Measurements from ENCODE around the gene SEC23IP. TPM values are rescaled to one million over a fixed set of nuclear protein-coding genes. Genes with fewer than 3 reads are reported as not detected.
"Not testable (repeated sequence)": the region's sequence is repeated elsewhere in the genome, so short reads cannot be mapped to it uniquely, and the experiment has no call there.

The SEC23IP gene
- total RNA-seq, 2 donors from 2014 or later = 59.5 to 71.0 TPM

DNA sequence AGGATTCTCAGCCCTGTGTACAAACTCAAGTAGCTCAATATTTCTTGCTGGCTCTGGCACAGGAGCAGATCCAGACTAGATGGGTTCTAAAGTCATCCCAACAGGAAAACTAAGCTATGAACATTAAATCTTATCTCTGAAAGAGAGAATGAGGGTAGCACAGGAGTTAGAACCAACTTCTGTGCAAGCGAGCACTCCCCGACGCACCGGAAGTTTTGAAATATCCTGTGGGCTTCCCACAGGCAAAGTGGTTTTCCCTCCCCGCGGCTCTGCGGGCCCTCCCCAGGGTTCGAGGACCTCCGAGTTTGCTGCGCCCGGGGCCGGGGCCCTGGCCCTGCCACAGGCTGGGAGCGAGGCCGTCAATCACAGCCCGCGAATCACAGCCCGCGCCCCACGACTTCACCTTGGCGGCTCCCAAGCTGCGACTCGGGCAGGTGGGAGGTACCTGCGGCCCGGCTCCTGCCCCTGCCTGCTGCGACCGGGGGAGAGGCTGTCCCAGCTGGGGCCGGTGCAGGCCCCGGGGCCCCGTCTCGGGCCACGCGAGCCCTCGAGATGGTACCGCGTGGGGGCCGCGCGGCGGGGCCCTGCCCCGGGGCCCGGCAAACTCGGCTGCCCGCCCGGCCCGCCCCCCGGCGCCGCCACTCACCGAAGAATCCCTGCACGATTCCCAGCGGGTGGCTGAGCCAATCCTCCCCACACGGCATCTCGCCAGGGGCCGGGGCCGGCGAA, 20.5 kb upstream of the SEC23IP start:
- ATAC-seq (peak; percentile 46 to 49), DNase-seq (ENCODE audit: low spot score in 2 of 2) (peak; percentile 60 to 70)
- peaks cover 0 to 15% of the 10 kb centered on the region in 2 donors for H3K36me3 Mint-ChIP-seq
- H3K9me3 Mint-ChIP-seq = no peaks in the 10 kb centered on the region
- peak overlapping the region; percentile 65 to 85 for H3K27ac Mint-ChIP-seq

DNA sequence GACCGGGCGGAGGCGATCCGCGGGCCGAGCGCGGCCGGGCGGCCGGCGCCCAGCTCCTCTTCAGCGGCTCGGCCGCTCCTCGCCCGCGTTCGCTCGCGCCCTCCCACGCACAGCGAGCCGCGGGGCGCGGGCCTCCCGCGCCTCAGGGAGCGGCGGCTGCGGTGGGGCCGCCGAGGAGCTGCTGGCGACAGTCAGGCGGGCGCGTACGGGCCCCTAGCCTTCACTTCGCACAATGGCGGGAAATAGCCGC, 20.0 kb upstream of the SEC23IP start, which contains the start of gene MCMBP:
Gene MCMBP (minus strand): TSS at position 234 of the 250 bp plus-strand sequence. CDS start 259 bp downstream, outside the sequence.
- peak within 1 kb of the TSS; percentile 89 to 92 for H3K27ac Mint-ChIP-seq
- peaks cover 0 to 15% of the 10 kb centered on the region in 2 donors for H3K36me3 Mint-ChIP-seq
- no peaks in the 10 kb centered on the region for H3K9me3 Mint-ChIP-seq
- DNase-seq (ENCODE audit: low spot score in 2 of 2) (no peak), ATAC-seq (no peak)

DNA sequence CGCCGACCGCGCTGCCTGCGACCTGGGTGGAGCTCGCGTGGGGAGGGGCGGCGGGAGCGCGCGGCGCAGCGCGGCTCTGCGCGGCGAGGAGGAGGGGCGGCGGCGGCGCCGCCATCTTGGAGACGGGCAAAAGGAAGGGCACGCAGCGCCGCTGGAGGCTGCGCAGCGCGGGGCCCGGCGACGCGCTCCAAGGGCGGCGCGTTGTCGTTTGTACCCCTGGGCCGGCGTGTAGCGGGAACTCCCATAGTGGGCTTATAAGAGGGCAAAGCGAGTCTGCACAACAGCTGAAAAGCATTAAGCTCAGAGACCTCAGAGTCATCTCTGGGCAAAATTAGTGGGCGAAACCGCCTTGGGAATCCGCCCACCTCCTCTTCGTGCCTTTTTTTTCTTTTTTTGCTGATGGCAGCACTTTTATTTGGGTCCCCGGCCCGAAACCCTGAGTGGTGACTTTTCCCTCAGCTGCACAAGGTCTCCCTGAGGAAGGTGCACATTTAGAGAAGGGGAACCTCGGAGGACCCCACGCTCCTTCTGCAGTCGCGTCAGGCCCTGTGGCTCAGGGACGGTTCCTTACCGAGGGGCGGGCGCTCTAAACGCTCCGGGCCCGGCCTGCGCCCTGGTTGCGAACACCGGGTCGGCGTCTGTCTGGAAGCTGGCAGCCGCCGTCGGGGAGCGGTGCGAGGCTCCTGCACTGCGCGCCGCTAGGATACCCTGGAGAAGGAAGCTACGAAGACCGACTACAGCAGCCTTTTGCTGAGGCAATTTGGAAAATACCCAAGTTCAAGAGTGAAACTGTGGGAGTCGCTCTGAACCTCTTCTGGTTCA, 19.5 kb upstream of the SEC23IP start:
- Mint-ChIP-seq H3K36me3 (peaks cover 0 to 15% of the 10 kb centered on the region in 2 donors), H3K27ac (peak overlapping the region; percentile 89 to 92), H3K9me3 (no peaks in the 10 kb centered on the region)
- ATAC-seq = peak; percentile 92 to 95
- DNase-seq (ENCODE audit: low spot score in 2 of 2) = peak; percentile 87

GRCh38 chr10:119878524-119878923, 14.0 kb upstream of the SEC23IP start:
- no peaks in the 10 kb centered on the region for H3K9me3 Mint-ChIP-seq
- peaks cover 0 to 4% of the 10 kb centered on the region in 2 donors for H3K36me3 Mint-ChIP-seq
- H3K27ac Mint-ChIP-seq = no peak overlapping the region
- ATAC-seq (no peak), DNase-seq (ENCODE audit: low spot score in 2 of 2) (no peak)

DNA sequence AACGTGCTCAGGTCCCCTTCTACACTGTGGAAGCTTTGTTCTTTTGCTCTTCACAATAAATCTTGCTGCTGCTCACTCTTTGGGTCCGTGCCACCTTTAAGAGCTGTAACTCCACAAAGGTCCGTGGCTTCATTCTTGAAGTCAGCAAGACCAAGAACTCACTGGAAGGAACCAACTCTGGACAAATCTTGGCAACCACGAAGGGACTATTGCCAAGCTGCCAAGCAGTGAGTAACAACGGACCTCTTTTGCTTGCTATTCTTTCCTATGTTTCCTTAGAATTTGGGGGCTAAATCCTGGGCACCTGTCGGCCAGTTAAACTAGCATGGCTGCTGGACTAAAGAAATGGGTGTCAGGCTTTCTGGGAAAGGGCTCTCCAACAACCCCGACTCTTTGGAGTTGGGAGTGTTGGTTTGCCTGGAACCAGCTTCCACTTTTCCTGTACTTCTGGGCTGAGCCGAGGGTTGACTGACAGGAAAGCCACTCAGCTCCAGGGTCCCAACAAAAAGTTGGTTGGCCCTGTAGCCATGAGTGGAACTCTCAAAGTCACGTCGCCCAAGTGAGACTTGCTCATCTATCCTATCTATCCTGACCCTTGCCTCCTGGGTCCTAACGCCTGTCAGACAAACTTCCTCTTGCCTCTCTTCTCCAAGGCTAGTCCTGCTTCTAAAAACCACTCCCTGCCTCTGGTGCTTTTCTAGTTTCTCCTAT, 8.5 kb upstream of the SEC23IP start:
- not testable (repeated sequence) for H3K27ac Mint-ChIP-seq; DNase-seq (ENCODE audit: low spot score in 2 of 2); H3K9me3 Mint-ChIP-seq; H3K36me3 Mint-ChIP-seq; ATAC-seq

- H3K9me3 Mint-ChIP-seq; DNase-seq (ENCODE audit: low spot score in 2 of 2); ATAC-seq; H3K27ac Mint-ChIP-seq: not testable (repeated sequence)
- peaks cover 7 to 14% of the 10 kb centered on the region in 2 donors for H3K36me3 Mint-ChIP-seq
Measured at GRCh38 chr10:119886070-119886469, 6.5 kb upstream of the SEC23IP start.

DNA sequence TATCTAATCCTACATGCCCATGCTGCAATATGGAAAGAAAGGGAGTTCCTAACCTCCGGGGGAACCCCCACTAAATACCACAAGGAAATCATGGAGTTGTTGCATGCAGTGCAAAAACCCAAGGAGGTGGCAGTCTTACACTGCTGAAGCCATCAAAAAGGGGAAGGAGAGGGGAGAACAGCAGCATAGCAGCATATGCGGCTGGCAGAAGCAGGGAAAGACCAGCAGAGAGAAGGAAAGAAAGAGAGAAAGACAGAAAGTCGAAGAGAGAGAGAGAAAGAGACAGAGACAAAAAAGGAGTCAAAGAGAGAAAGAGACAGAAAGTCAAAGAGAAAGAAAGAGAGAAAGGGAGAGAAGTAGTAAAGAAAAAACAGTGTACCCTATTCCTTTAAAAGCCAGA, 3.8 kb upstream of the SEC23IP start:
- peaks cover 15 to 27% of the 10 kb centered on the region in 2 donors for H3K36me3 Mint-ChIP-seq
- H3K9me3 Mint-ChIP-seq; H3K27ac Mint-ChIP-seq; ATAC-seq; DNase-seq (ENCODE audit: low spot score in 2 of 2): not testable (repeated sequence)

- ATAC-seq; DNase-seq (ENCODE audit: low spot score in 2 of 2); H3K27ac Mint-ChIP-seq; H3K9me3 Mint-ChIP-seq: not testable (repeated sequence)
- peaks cover 15 to 27% of the 10 kb centered on the region in 2 donors for H3K36me3 Mint-ChIP-seq
Measured at GRCh38 chr10:119889201-119889600, 3.3 kb upstream of the SEC23IP start.

DNA sequence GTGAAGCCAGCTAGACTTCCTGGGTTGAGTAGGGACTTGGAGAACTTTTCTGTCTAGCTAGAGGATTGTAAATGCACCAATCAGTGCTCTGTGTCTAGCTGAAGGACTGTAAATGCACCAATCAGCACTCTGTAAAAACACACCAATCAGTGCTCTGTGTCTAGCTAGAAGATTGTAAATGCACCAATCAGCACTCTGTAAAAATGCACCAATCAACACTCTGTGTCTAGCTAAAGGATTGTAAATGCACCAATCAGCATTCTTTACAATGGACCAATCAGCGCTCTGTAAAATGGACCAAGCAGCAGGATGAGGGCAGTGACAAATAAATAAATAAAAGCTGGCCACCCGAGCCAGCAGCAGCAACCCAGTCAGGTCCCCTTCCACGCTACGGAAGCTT, 2.2 kb upstream of the SEC23IP start:
- peaks cover 15 to 27% of the 10 kb centered on the region in 2 donors for H3K36me3 Mint-ChIP-seq
- DNase-seq (ENCODE audit: low spot score in 2 of 2); ATAC-seq; H3K9me3 Mint-ChIP-seq; H3K27ac Mint-ChIP-seq: not testable (repeated sequence)

DNA sequence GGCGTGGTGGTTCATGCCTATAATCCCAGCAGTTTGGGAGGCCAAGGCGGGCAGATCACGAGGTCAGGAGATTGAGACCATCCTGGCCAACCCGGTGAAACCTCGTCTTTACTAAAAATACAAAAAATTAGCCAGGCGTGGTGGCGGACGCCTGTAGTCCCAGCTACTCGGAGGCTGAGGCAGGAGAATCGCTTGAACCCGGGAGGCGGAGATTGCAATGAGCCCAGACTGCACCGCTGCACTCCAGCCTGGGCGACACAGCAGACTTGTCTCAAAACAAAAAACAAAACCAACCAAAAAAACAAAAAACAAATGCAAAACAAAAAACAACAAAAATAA, 712 bp upstream of the SEC23IP start:
- Mint-ChIP-seq H3K27ac (peak overlapping the region; percentile 90 to 98), H3K36me3 (peaks cover 15 to 27% of the 10 kb centered on the region in 2 donors)
- DNase-seq (ENCODE audit: low spot score in 2 of 2); ATAC-seq; H3K9me3 Mint-ChIP-seq: not testable (repeated sequence)

- Mint-ChIP-seq H3K27ac (peak overlapping the region; percentile 90 to 98), H3K36me3 (peaks cover 15 to 27% of the 10 kb centered on the region in 2 donors), H3K9me3 (peaks cover 0 to 8% of the 10 kb centered on the region in 2 donors)
- DNase-seq (ENCODE audit: low spot score in 2 of 2) (no peak), ATAC-seq (no peak)
Measured at GRCh38 chr10:119893074-119893473, 544 bp downstream of the SEC23IP start.

GRCh38 chr10:119893845-119894427, 1.4 kb downstream of the SEC23IP start:
- H3K9me3 Mint-ChIP-seq = peaks cover 0 to 8% of the 10 kb centered on the region in 2 donors
- ATAC-seq (no peak), DNase-seq (ENCODE audit: low spot score in 2 of 2) (no peak)
- peaks cover 15 to 35% of the 10 kb centered on the region in 2 donors for H3K36me3 Mint-ChIP-seq
- H3K27ac Mint-ChIP-seq = peak overlapping the region; percentile 22 to 90

GRCh38 chr10:119896061-119896655, 3.6 kb downstream of the SEC23IP start:
- ATAC-seq = no peak
- Mint-ChIP-seq H3K9me3 (peaks cover 0 to 4% of the 10 kb centered on the region in 2 donors), H3K27ac (peak overlapping the region; percentile 31 to 63), H3K36me3 (peaks cover 9 to 23% of the 10 kb centered on the region in 2 donors)
- no peak for DNase-seq (ENCODE audit: low spot score in 2 of 2)

DNA sequence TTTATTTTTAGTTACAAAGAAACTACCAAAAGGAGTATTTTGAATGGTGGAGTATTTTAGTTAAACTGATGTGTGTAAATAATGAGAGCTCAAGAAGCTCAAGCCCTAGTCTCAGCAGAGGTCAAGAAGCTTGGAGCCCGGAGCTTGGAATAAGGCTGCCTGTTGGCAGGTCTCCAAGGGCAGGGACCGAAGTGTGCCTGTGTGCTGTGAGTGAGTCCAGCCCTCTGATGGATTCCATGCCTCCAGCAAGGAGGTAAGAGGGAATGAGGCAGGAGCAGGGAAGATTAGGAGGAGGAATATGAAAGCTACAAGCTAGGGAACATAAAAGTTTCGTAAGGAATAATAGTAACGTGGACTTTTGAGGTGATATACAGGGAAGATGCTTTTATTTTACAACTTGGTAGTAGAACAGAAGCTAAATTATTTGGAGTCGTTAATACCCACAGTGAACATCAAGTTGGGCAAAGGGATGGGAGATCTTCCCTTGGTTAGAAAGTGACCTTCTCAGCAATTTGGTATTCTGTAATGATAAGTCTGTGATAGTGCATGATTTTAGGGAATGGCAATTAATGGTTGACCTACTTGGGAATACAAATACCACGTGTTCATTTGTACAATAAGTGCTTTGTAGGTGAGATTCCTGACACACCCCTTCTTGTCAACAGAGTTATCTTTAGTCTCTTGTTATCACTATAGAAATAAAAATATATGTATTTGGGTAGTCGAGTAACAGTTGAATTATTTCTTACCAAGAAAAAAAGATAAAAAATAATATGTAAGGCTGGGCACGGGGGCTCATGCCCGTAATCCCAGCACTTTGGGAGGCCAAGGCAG, 4.6 kb downstream of the SEC23IP start:
- DNase-seq (ENCODE audit: low spot score in 2 of 2) (no peak), ATAC-seq (no peak)
- H3K36me3 Mint-ChIP-seq = peaks cover 7 to 19% of the 10 kb centered on the region in 2 donors
- H3K9me3 Mint-ChIP-seq = peaks cover 0 to 3% of the 10 kb centered on the region in 2 donors
- H3K27ac Mint-ChIP-seq = peak overlapping the region in 1 of 2 donors; percentile 7

DNA sequence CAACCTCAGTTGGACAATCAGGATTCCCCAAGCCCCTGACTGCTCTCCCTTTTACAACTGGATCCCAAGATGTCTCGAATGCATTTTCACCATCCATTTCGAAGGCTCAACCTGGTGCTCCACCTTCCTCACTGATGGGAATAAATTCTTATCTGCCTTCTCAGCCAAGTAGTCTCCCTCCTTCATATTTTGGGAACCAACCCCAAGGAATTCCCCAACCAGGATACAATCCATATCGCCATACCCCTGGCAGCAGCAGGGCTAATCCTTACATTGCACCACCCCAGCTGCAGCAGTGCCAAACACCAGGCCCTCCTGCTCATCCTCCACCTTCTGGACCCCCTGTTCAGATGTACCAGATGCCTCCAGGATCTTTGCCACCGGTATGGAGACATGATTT, 6.0 kb downstream of the SEC23IP start:
- ATAC-seq (no peak), DNase-seq (ENCODE audit: low spot score in 2 of 2) (no peak)
- no peak overlapping the region for H3K27ac Mint-ChIP-seq
- peaks cover 0 to 11% of the 10 kb centered on the region in 2 donors for H3K36me3 Mint-ChIP-seq
- no peaks in the 10 kb centered on the region for H3K9me3 Mint-ChIP-seq

All from activated naive CD4-positive, alpha-beta T cell treated with anti-CD3 and anti-CD28 coated beads, Interleukin-2, amount 50 U/mL, for 72 hours (primary cell).